GM18873 (cell line): Measurements from ENCODE around the gene TBC1D3K.
"Not testable (repeated sequence)": the region's sequence is repeated elsewhere in the genome, so short reads cannot be mapped to it uniquely, and the experiment has no call there.

Experiments
- ATAC-seq: cut with Tn5 transposase; IDR thresholded peaks from one replicate; pipeline ENCODE4 v1.9.1; 2021; ENCODE audit warnings: mild to moderate bottlenecking, moderate library complexity, moderate number of reproducible peaks; ENCODE audit not compliant: unreplicated experiment, low FRiP score

The TBC1D3K gene

DNA sequence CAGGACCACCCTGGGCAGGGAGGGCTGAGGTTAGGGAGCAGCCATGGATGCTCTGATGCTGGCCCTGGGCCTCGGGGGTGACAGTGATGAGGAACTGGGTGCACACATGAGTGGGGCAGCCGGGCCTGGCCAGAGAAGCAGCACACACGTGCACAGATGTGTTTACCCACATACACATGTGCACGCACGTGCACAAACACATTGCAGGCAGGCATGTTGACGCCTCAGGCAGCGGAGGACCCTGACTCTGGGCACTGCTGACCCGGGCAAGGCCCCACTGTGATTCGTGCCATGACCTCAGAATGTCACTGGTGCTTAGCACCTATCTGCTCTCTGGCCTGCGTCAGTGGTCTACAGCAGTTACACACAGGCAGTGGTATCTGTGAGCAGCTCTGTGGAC is at the start of gene TBC1D3K:
Gene TBC1D3K, plus strand, starts transcription at position 301 of the 400 bp plus-strand sequence. CDS start 1,585 bp downstream, outside the sequence.
- ATAC-seq: not testable (repeated sequence)

DNA sequence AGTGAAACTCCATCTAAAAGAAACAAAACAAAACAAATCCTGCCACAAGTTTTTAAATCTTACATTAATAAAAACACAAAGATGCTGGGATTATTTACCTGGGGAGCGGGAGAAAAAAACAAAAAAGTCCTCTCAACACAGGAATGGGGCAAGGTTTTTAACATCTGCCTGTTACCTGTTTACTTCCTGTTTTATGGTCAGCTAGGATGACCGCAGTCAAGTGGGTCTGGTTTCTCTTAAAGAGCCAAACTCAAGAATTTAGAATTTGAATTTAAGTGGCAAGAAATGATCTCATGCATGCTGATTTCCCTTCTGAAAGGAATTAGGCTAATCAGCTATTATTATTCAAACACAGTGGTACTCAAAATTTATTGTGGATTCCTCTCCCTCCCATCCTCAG is 39.7 kb upstream of the TBC1D3K start:
- no peak for ATAC-seq

DNA sequence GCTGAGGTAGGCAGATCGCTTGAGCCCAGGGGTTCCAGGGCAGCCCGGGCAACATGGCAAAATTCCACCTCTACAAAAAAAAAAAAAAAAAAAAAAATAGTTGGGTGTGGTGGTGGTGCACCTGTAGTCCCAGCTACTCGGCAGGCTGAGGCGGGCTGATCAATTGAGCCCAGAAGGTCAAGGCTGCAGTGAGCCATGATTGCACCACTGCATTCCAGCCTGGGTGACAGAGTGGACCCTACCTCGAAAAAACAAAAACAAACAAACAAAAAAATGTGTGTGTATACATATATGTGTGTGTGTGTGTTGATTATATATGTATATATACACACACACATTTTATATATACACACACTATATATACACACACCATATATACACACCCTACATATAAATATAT is 39.1 kb upstream of the TBC1D3K start:
- ATAC-seq: no peak

GRCh38 chr17:37888881-37889280 is 35.3 kb upstream of the TBC1D3K start:
- no peak for ATAC-seq

GRCh38 chr17:37896961-37897360 is 27.3 kb upstream of the TBC1D3K start:
- ATAC-seq: not testable (repeated sequence)
